ENCODE results near the gene CPE. TPM values are rescaled to one million over a fixed set of nuclear protein-coding genes. Genes with fewer than 3 reads are reported as not detected.
A peak's percentile ranks its signal among the peaks of the same experiment; 100 is the strongest.

The CPE gene
- total and polyA plus RNA-seq, 2 donors, result 52.3 to 94.5 TPM

- Histone ChIP-seq H3K4me1 (ENCODE audit: control insufficient read depth in 2 of 2, insufficient read depth in 2 of 2, low read length in 2 of 2) (no peaks in the 10 kb centered on the region), H3K9me3 (ENCODE audit: control insufficient read depth in 2 of 2, insufficient read depth in 1 of 2, low read length in 1 of 2) (no peaks in the 10 kb centered on the region), H3K27ac (ENCODE audit: low read depth in 1 of 2, low read length in 1 of 2) (no peak overlapping the region), H3K36me3 (ENCODE audit: control insufficient read depth in 2 of 2, insufficient read depth in 2 of 2, low read length in 1 of 2) (no peaks in the 10 kb centered on the region), H3K4me3 (ENCODE audit: low read length in 2 of 2) (no peak overlapping the region), H3K27me3 (ENCODE audit: control insufficient read depth in 2 of 2, insufficient read depth in 1 of 2, low read length in 1 of 2) (no peaks in the 10 kb centered on the region)
- 80% methylated on average over 2 of the region's 2 CpGs for WGBS
- no peak for DNase-seq (ENCODE audit: low read depth in 6 of 9, low spot score in 9 of 9)
Measured at GRCh38 chr4:165457793-165458192, 79.0 kb downstream of the CPE start.

- DNase-seq (ENCODE audit: low read depth in 6 of 9, low spot score in 9 of 9), result no peak
- Histone ChIP-seq H3K36me3 (ENCODE audit: control insufficient read depth in 2 of 2, insufficient read depth in 2 of 2, low read length in 1 of 2) (no peaks in the 10 kb centered on the region), H3K9me3 (ENCODE audit: control insufficient read depth in 2 of 2, insufficient read depth in 1 of 2, low read length in 1 of 2) (no peaks in the 10 kb centered on the region), H3K4me1 (ENCODE audit: control insufficient read depth in 2 of 2, insufficient read depth in 2 of 2, low read length in 2 of 2) (no peaks in the 10 kb centered on the region), H3K4me3 (ENCODE audit: low read length in 2 of 2) (no peak overlapping the region), H3K27me3 (ENCODE audit: control insufficient read depth in 2 of 2, insufficient read depth in 1 of 2, low read length in 1 of 2) (no peaks in the 10 kb centered on the region), H3K27ac (ENCODE audit: low read depth in 1 of 2, low read length in 1 of 2) (no peak overlapping the region)
Measured at GRCh38 chr4:165458471-165458870, 79.7 kb downstream of the CPE start.

GRCh38 chr4:165461159-165461821, 82.5 kb downstream of the CPE start:
- Histone ChIP-seq H3K27ac (ENCODE audit: low read depth in 1 of 2, low read length in 1 of 2) (no peak overlapping the region), H3K4me3 (ENCODE audit: low read length in 2 of 2) (no peak overlapping the region)

GRCh38 chr4:165462009-165462408, 83.2 kb downstream of the CPE start:
- Histone ChIP-seq H3K4me3 (ENCODE audit: low read length in 2 of 2) (no peak overlapping the region), H3K36me3 (ENCODE audit: control insufficient read depth in 2 of 2, insufficient read depth in 2 of 2, low read length in 1 of 2) (no peaks in the 10 kb centered on the region), H3K27ac (ENCODE audit: low read depth in 1 of 2, low read length in 1 of 2) (no peak overlapping the region), H3K9me3 (ENCODE audit: control insufficient read depth in 2 of 2, insufficient read depth in 1 of 2, low read length in 1 of 2) (no peaks in the 10 kb centered on the region), H3K27me3 (ENCODE audit: control insufficient read depth in 2 of 2, insufficient read depth in 1 of 2, low read length in 1 of 2) (no peaks in the 10 kb centered on the region), H3K4me1 (ENCODE audit: control insufficient read depth in 2 of 2, insufficient read depth in 2 of 2, low read length in 2 of 2) (no peaks in the 10 kb centered on the region)
- WGBS, result 99% methylated on average over 3 of the region's 3 CpGs
- no peak for DNase-seq (ENCODE audit: low read depth in 6 of 9, low spot score in 9 of 9)

More at GRCh38 chr4:165461159-165461821, 82.5 kb downstream of the CPE start:
- Histone ChIP-seq H3K9me3 (ENCODE audit: control insufficient read depth in 2 of 2, insufficient read depth in 1 of 2, low read length in 1 of 2) (no peaks in the 10 kb centered on the region), H3K27me3 (ENCODE audit: control insufficient read depth in 2 of 2, insufficient read depth in 1 of 2, low read length in 1 of 2) (no peaks in the 10 kb centered on the region), H3K4me1 (ENCODE audit: control insufficient read depth in 2 of 2, insufficient read depth in 2 of 2, low read length in 2 of 2) (no peaks in the 10 kb centered on the region), H3K36me3 (ENCODE audit: control insufficient read depth in 2 of 2, insufficient read depth in 2 of 2, low read length in 1 of 2) (no peaks in the 10 kb centered on the region)
- DNase-seq (ENCODE audit: low read depth in 6 of 9, low spot score in 9 of 9), result no peak
- WGBS, result 80% methylated on average over 8 of the region's 8 CpGs

- H3K4me3 ChIP-seq (ENCODE audit: low read length in 2 of 2), result no peak overlapping the region
- no peak for DNase-seq (ENCODE audit: low read depth in 6 of 9, low spot score in 9 of 9)
- H3K4me1 ChIP-seq (ENCODE audit: control insufficient read depth in 2 of 2, insufficient read depth in 2 of 2, low read length in 2 of 2), result no peaks in the 10 kb centered on the region
- WGBS, result 86% methylated on average over 7 of the region's 7 CpGs
- no peaks in the 10 kb centered on the region for H3K27me3 ChIP-seq (ENCODE audit: control insufficient read depth in 2 of 2, insufficient read depth in 1 of 2, low read length in 1 of 2)
- H3K36me3 ChIP-seq (ENCODE audit: control insufficient read depth in 2 of 2, insufficient read depth in 2 of 2, low read length in 1 of 2), result no peaks in the 10 kb centered on the region
- H3K27ac ChIP-seq (ENCODE audit: low read depth in 1 of 2, low read length in 1 of 2), result no peak overlapping the region
- H3K9me3 ChIP-seq (ENCODE audit: control insufficient read depth in 2 of 2, insufficient read depth in 1 of 2, low read length in 1 of 2), result no peaks in the 10 kb centered on the region
Measured at GRCh38 chr4:165464376-165464775, 85.6 kb downstream of the CPE start.

- Histone ChIP-seq H3K4me1 (ENCODE audit: control insufficient read depth in 2 of 2, insufficient read depth in 2 of 2, low read length in 2 of 2) (no peaks in the 10 kb centered on the region), H3K9me3 (ENCODE audit: control insufficient read depth in 2 of 2, insufficient read depth in 1 of 2, low read length in 1 of 2) (no peaks in the 10 kb centered on the region), H3K27me3 (ENCODE audit: control insufficient read depth in 2 of 2, insufficient read depth in 1 of 2, low read length in 1 of 2) (no peaks in the 10 kb centered on the region), H3K36me3 (ENCODE audit: control insufficient read depth in 2 of 2, insufficient read depth in 2 of 2, low read length in 1 of 2) (no peaks in the 10 kb centered on the region), H3K4me3 (ENCODE audit: low read length in 2 of 2) (no peak overlapping the region), H3K27ac (ENCODE audit: low read depth in 1 of 2, low read length in 1 of 2) (no peak overlapping the region)
- 30% methylated on average over 9 of the region's 9 CpGs for WGBS
- peak in 6 of 9 donors; percentile 7 to 43 (median 25) for DNase-seq (ENCODE audit: low read depth in 6 of 9, low spot score in 9 of 9)
Measured at GRCh38 chr4:165464813-165465381, 86.1 kb downstream of the CPE start.

GRCh38 chr4:165470009-165470408, 91.2 kb downstream of the CPE start:
- Histone ChIP-seq H3K4me1 (ENCODE audit: control insufficient read depth in 2 of 2, insufficient read depth in 2 of 2, low read length in 2 of 2) (no peaks in the 10 kb centered on the region), H3K36me3 (ENCODE audit: control insufficient read depth in 2 of 2, insufficient read depth in 2 of 2, low read length in 1 of 2) (no peaks in the 10 kb centered on the region), H3K9me3 (ENCODE audit: control insufficient read depth in 2 of 2, insufficient read depth in 1 of 2, low read length in 1 of 2) (peaks cover 0 to 5% of the 10 kb centered on the region in 2 donors), H3K27me3 (ENCODE audit: control insufficient read depth in 2 of 2, insufficient read depth in 1 of 2, low read length in 1 of 2) (no peaks in the 10 kb centered on the region), H3K4me3 (ENCODE audit: low read length in 2 of 2) (no peak overlapping the region), H3K27ac (ENCODE audit: low read depth in 1 of 2, low read length in 1 of 2) (no peak overlapping the region)
- no peak for DNase-seq (ENCODE audit: low read depth in 6 of 9, low spot score in 9 of 9)
- 95% methylated on average over 2 of the region's 2 CpGs for WGBS

GRCh38 chr4:165472943-165473676, 94.3 kb downstream of the CPE start:
- Histone ChIP-seq H3K4me1 (ENCODE audit: control insufficient read depth in 2 of 2, insufficient read depth in 2 of 2, low read length in 2 of 2) (no peaks in the 10 kb centered on the region), H3K9me3 (ENCODE audit: control insufficient read depth in 2 of 2, insufficient read depth in 1 of 2, low read length in 1 of 2) (peaks cover 0 to 5% of the 10 kb centered on the region in 2 donors), H3K36me3 (ENCODE audit: control insufficient read depth in 2 of 2, insufficient read depth in 2 of 2, low read length in 1 of 2) (no peaks in the 10 kb centered on the region), H3K4me3 (ENCODE audit: low read length in 2 of 2) (no peak overlapping the region), H3K27me3 (ENCODE audit: control insufficient read depth in 2 of 2, insufficient read depth in 1 of 2, low read length in 1 of 2) (no peaks in the 10 kb centered on the region), H3K27ac (ENCODE audit: low read depth in 1 of 2, low read length in 1 of 2) (no peak overlapping the region)
- 96% methylated on average over 2 of the region's 2 CpGs for WGBS
- DNase-seq (ENCODE audit: low read depth in 6 of 9, low spot score in 9 of 9), result no peak
